A549 (cell line): Measurements from ENCODE around the gene SIM2. TPM values are rescaled to one million over a fixed set of nuclear protein-coding genes. Genes with fewer than 3 reads are reported as not detected.

Experiments used
- ATAC-seq, 2 experiments: fragments of 200-7000 bp in 1 of 2; fragments of >200 bp in 1 of 2; cut with Nextera tagmentation in 1 of 2; cut with Tn5 transposase in 1 of 2; 3 replicates each; pipeline versions ENCODE4 v1.8.0 to v1.9.1; 2018 to 2020; ENCODE audit warnings: mild to moderate bottlenecking in 1 of 2, moderate library complexity in 1 of 2
- CTCF ChIA-PET: fragments of 300-600 bp; sonication (Branson Sonifier 250); formaldehyde crosslinking; extraction: SDS; loops from one replicate; lab custom pipeline; 2021; ENCODE audit warnings: antibody characterized with exemption, inconsistent platforms; lab: Yijun Ruan, JAX
- POLR2A ChIA-PET: fragments of 350-600 bp; formaldehyde crosslinking; extraction: SDS; loops from one replicate; lab custom pipeline; 2021; ENCODE audit warnings: antibody characterized with exemption, inconsistent platforms; lab: Yijun Ruan, JAX
- DNase-seq, 2 experiments: peaks; one replicate each; pipeline versions ENCODE4 v3.0.0 to v3.0.0-alpha.2; 2011 to 2016; ENCODE audit warnings: low read depth in 1 of 2, low spot score in 1 of 2
- FAIRE-seq: peaks from 2 replicates; lab custom pipeline; 2011; peaks lifted over from hg19 to GRCh38; lab: Jason Lieb, UNC
- H3K27ac ChIP-seq, 2 experiments: fragments of >200 bp; sonication (Bioruptor Twin); formaldehyde crosslinking; 3 replicates each; pipeline ENCODE4 v1.5.1; 2016 to 2017
- H3K4me1 ChIP-seq: fragments of >200 bp; sonication (Bioruptor Twin); formaldehyde crosslinking; 3 replicates; pipeline ENCODE4 v1.6.1; 2016
- H3K4me2 ChIP-seq: fragments of >200 bp; sonication (Bioruptor Twin); formaldehyde crosslinking; 3 replicates; pipeline ENCODE4 v1.6.1; 2016
- H3K4me3 ChIP-seq: fragments of >200 bp; sonication (Bioruptor Twin); formaldehyde crosslinking; 3 replicates; pipeline ENCODE4 v1.5.1; 2016
- H3K9me3 ChIP-seq: fragments of >200 bp; sonication (Bioruptor Twin); formaldehyde crosslinking; 3 replicates; pipeline ENCODE4 v1.6.1; 2016
- BHLHE40 ChIP-seq: IDR thresholded peaks from 2 replicates; pipeline ENCODE4 v1.6.1; 2012; ENCODE audit warnings: low read depth, low read length, inconsistent platforms
- CEBPB ChIP-seq, 2 experiments: fragments of >200 bp in 1 of 2; sonication (Bioruptor Twin) in 1 of 2; formaldehyde crosslinking in 1 of 2; IDR thresholded peaks; 2 replicates each; pipeline ENCODE4 v1.6.1; 2012 to 2016
- GATA3 ChIP-seq: IDR thresholded peaks from 2 replicates; pipeline ENCODE4 v1.6.1; 2012; ENCODE audit warnings: borderline replicate concordance
- HEYL ChIP-seq: fragments of 250-450 bp; sonication (Bioruptor Pico); IDR thresholded peaks from 2 replicates; pipeline ENCODE4 v1.8.0; 2021; ENCODE audit warnings: mild to moderate bottlenecking, moderate library complexity
- HOXA7 ChIP-seq: fragments of 250-450 bp; sonication (Bioruptor Pico); IDR thresholded peaks from 2 replicates; pipeline ENCODE4 v1.5.0; 2020; ENCODE audit warnings: mild to moderate bottlenecking, moderate library complexity
- HOXB5 ChIP-seq: fragments of 250-450 bp; sonication (Bioruptor Pico); IDR thresholded peaks from 2 replicates; pipeline ENCODE4 v1.5.0; 2020; ENCODE audit warnings: mild to moderate bottlenecking, moderate library complexity
- JUN ChIP-seq, 2 experiments: fragments of >200 bp; sonication (Bioruptor Twin); formaldehyde crosslinking; IDR thresholded peaks; 2 replicates in 1 of 2; 3 replicates in 1 of 2; pipeline ENCODE4 v1.6.1; 2016 to 2017
- JUNB ChIP-seq: fragments of >200 bp; sonication (Bioruptor Twin); formaldehyde crosslinking; IDR thresholded peaks from 2 replicates; pipeline ENCODE4 v1.6.1; 2016
- KDM1A ChIP-seq: fragments of 200-600 bp; sonication (generic); IDR thresholded peaks from 2 replicates; pipeline ENCODE4 v1.6.1; 2016; ENCODE audit warnings: low read depth, mild to moderate bottlenecking
- MAZ ChIP-seq: fragments of 150-350 bp; IDR thresholded peaks from 2 replicates; pipeline ENCODE4 v1.6.1; 2014; ENCODE audit warnings: antibody characterized with exemption, low read depth, low read length, borderline replicate concordance
- MYC ChIP-seq: IDR thresholded peaks from 2 replicates; pipeline ENCODE4 v1.6.1; 2012; ENCODE audit warnings: mild to moderate bottlenecking, inconsistent platforms, low read length, improper control_type of control experiment, borderline replicate concordance
- NR3C1 ChIP-seq: fragments of >200 bp; sonication (Bioruptor Twin); formaldehyde crosslinking; IDR thresholded peaks from 3 replicates; pipeline ENCODE4 v1.6.1; 2017
- PHF8 ChIP-seq: fragments of 200-600 bp; sonication (generic); IDR thresholded peaks from 2 replicates; pipeline ENCODE4 v1.6.1; 2016; ENCODE audit warnings: low read depth, mild to moderate bottlenecking, antibody characterized with exemption, moderate library complexity, borderline replicate concordance
- RAD21 ChIP-seq, 2 experiments: fragments of >200 bp in 1 of 2; sonication (Bioruptor Twin) in 1 of 2; formaldehyde crosslinking in 1 of 2; IDR thresholded peaks in 1 of 2; conservative IDR thresholded peaks in 1 of 2; 2 replicates in 1 of 2; 3 replicates in 1 of 2; pipeline ENCODE4 v1.6.1; 2012 to 2018; ENCODE audit warnings: inconsistent platforms in 1 of 2
- RARB ChIP-seq: fragments of 250-450 bp; sonication (Bioruptor Pico); IDR thresholded peaks from 2 replicates; pipeline ENCODE4 v1.8.0; 2021; ENCODE audit warnings: mild to moderate bottlenecking, moderate library complexity
- RCOR1 ChIP-seq: fragments of 150-350 bp; IDR thresholded peaks from 2 replicates; pipeline ENCODE4 v1.6.1; 2014; ENCODE audit warnings: antibody characterized with exemption, low read length, low read depth
- RNF2 ChIP-seq: fragments of 200-600 bp; sonication (generic); IDR thresholded peaks from 2 replicates; pipeline ENCODE4 v1.6.1; 2016; ENCODE audit warnings: low read depth, mild to moderate bottlenecking, antibody characterized with exemption, moderate library complexity, borderline replicate concordance
- ZFP36 ChIP-seq: fragments of 450-650 bp; IDR thresholded peaks from 2 replicates; pipeline ENCODE4 v1.6.1; 2014; ENCODE audit warnings: borderline replicate concordance; ENCODE audit not compliant: partially characterized antibody
- ZSCAN20 ChIP-seq: fragments of 250-450 bp; sonication (Bioruptor Pico); IDR thresholded peaks from 2 replicates; pipeline ENCODE4 v1.8.0; 2022; ENCODE audit warnings: mild to moderate bottlenecking, moderate library complexity
- WGBS: methylation state at CpG from one replicate; pipeline ENCODE4 v1.1.6; 2017; ENCODE audit errors: missing lambda C conversion rate; 5-methylcytosine and 5-hydroxymethylcytosine counted together
- polyA plus RNA-seq, 4 experiments: library from polyadenylated mRNA; depleted of rRNA in 3 of 4; stranded (reverse); fragments of >200 nt; fragmentation: RNase III in 1 of 4; extraction: RNeasy Plus Mini Kit Qiagen cat#74134 plus additional on column Dnase treatment in 1 of 4; gene quantifications; 2 replicates in 3 of 4; 3 replicates in 1 of 4; pipeline ENCODE4 v1.2.3, GENCODE V29; 2011 to 2017
- TF ChIP-seq, protein P1 (sequence below): fragments of >200 bp; sonication (Bioruptor Twin); formaldehyde crosslinking; IDR thresholded peaks from 3 replicates; pipeline ENCODE4 v1.5.1; 2016
- TF ChIP-seq, protein P2 (sequence below): fragments of >200 bp; sonication (Bioruptor Twin); formaldehyde crosslinking; IDR thresholded peaks from 2 replicates; pipeline ENCODE4 v1.6.1; 2016
- TF ChIP-seq, protein P3 (sequence below): IDR thresholded peaks from 2 replicates; pipeline ENCODE4 v1.6.1; 2012; ENCODE audit warnings: low read depth, borderline replicate concordance
- TF ChIP-seq, protein P4 (sequence below): fragments of 450-650 bp; IDR thresholded peaks from 2 replicates; pipeline ENCODE4 v1.6.1; 2014; ENCODE audit warnings: antibody characterized with exemption

SIM2 gene
- polyA plus RNA-seq, 2 of the 4 experiments (the other 2 are of a cell fraction) = 12.6 to 13.4 TPM

DNA sequence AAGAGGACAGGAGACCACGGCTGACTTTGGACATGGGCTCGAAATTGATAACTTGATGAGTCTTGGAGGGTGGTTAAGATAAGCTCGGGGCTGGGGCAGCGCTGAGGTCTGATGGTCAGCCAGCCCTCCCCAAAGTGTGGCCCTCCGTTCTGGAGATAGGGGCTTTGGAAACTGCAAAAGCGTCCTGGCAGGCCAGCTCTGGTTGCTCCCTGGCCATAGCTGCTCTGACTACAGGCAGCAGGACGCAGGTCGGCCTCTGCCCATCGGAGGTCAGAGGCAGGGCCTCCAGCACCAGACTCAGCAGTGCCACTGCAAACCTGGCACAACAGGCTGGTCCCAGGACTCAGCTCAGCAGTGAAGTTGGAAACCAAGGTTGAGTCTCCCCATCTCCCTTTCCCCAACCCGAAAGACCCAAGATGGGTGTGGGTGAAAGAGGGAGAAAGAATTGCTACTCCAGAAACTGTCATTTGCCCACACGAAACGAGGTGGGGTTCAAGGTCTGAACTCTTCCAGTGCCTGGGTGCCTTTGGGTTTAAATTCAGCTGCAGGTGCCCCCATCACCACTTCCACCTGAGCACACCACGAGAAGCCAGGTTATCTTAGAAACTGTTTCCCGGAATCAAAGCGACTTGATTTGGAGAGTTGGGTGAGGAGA is 4.8 kb downstream of the SIM2 start:
- FAIRE-seq = no peak
- 93% methylated on average over 13 of the region's 15 CpGs for WGBS

DNA sequence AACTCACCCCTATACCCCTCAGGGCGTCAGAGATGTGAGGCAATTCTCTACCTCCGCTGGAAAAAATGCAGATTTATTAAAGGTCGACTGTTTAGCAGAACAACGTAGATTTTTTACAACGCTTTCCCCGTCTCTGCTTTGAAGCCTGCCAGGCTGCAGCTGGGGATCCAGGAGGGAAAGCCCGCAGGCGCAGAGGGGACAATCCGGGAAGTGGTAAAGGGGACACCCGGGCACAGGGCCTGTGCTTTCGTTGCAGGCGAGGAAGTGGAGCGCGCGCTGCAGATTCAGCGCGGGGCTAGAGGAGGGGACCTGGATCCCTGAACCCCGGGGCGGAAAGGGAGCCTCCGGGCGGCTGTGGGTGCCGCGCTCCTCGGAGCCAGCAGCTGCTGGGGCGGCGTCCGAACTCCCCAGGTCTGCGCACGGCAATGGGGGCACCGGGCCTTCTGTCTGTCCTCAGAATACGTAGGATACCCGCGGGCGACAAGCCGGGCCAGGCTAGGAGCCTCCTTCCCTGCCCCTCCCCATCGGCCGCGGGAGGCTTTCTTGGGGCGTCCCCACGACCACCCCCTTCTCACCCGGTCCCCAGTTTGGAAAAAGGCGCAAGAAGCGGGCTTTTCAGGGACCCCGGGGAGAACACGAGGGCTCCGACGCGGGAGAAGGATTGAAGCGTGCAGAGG is 5.5 kb downstream of the SIM2 start:
- Histone ChIP-seq H3K9me3 (no peaks in the 10 kb centered on the region), H3K4me1 (peaks cover 20% of the 10 kb centered on the region; the same call in 1 of the 3 replicates), H3K4me2 (no peak overlapping the region), H3K4me3 (no peak overlapping the region)
- DNase-seq (no peak), ATAC-seq (no peak)
- POLR2A ChIA-PET = no interaction called here
- TF ChIP-seq JUN (IDR thresholded peaks at IDR 0.05) = no peak
- no peak for TF ChIP-seq PHF8
- TF ChIP-seq JUNB = no peak
- TF ChIP-seq MAZ = no peak
- TF ChIP-seq NR3C1 = no peak
- no peak for TF ChIP-seq HOXB5
- TF ChIP-seq KDM1A = no peak
- no peak for TF ChIP-seq HEYL (CRISPR knock-in tag)
- TF ChIP-seq, protein P1, sequence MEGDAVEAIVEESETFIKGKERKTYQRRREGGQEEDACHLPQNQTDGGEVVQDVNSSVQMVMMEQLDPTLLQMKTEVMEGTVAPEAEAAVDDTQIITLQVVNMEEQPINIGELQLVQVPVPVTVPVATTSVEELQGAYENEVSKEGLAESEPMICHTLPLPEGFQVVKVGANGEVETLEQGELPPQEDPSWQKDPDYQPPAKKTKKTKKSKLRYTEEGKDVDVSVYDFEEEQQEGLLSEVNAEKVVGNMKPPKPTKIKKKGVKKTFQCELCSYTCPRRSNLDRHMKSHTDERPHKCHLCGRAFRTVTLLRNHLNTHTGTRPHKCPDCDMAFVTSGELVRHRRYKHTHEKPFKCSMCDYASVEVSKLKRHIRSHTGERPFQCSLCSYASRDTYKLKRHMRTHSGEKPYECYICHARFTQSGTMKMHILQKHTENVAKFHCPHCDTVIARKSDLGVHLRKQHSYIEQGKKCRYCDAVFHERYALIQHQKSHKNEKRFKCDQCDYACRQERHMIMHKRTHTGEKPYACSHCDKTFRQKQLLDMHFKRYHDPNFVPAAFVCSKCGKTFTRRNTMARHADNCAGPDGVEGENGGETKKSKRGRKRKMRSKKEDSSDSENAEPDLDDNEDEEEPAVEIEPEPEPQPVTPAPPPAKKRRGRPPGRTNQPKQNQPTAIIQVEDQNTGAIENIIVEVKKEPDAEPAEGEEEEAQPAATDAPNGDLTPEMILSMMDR = no peak
- TF ChIP-seq RNF2 = no peak
- TF ChIP-seq, protein P2, sequence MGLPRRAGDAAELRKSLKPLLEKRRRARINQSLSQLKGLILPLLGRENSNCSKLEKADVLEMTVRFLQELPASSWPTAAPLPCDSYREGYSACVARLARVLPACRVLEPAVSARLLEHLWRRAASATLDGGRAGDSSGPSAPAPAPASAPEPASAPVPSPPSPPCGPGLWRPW = no peak
- TF ChIP-seq, protein P3, sequence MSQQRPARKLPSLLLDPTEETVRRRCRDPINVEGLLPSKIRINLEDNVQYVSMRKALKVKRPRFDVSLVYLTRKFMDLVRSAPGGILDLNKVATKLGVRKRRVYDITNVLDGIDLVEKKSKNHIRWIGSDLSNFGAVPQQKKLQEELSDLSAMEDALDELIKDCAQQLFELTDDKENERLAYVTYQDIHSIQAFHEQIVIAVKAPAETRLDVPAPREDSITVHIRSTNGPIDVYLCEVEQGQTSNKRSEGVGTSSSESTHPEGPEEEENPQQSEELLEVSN = no peak
- no peak for TF ChIP-seq CEBPB (IDR thresholded peaks at IDR 0.05)
- no peak for TF ChIP-seq BHLHE40
- TF ChIP-seq GATA3 = no peak
- TF ChIP-seq, all 56 proteins: peak for 0
- 96% methylated on average over 43 of the region's 49 CpGs for WGBS
- no peak for FAIRE-seq
- H3K27ac ChIP-seq = no peak overlapping the region
- CTCF ChIA-PET = interaction anchor here (0.6 to 1.8 kb wide), 3 partner anchors 8 to 222 kb away, joined by 3 to 4 read pairs (median 3); no protein-coding TSS in a partner anchor

More for the DNA sequence above, 4.8 kb downstream of the SIM2 start:
- TF ChIP-seq NR3C1 (no peak), ZFP36 (no peak), HOXA7 (CRISPR knock-in tag) (no peak), MAZ (no peak), RCOR1 (no peak), RARB (CRISPR knock-in tag) (no peak), MYC (no peak), ZSCAN20 (no peak), RAD21 (conservative IDR thresholded peaks at IDR 0.05 in 1 of 2, IDR thresholded peaks at IDR 0.05 in 1 of 2) (no peak)
- TF ChIP-seq, protein P4, sequence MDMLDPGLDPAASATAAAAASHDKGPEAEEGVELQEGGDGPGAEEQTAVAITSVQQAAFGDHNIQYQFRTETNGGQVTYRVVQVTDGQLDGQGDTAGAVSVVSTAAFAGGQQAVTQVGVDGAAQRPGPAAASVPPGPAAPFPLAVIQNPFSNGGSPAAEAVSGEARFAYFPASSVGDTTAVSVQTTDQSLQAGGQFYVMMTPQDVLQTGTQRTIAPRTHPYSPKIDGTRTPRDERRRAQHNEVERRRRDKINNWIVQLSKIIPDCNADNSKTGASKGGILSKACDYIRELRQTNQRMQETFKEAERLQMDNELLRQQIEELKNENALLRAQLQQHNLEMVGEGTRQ = no peak
- DNase-seq (no peak), ATAC-seq (no peak)
- Histone ChIP-seq H3K4me2 (peak overlapping the region; percentile 70; the same call in 1 of the 3 replicates), H3K4me1 (peaks cover 20% of the 10 kb centered on the region; the same call in 1 of the 3 replicates), H3K4me3 (no peak overlapping the region), H3K9me3 (no peaks in the 10 kb centered on the region), H3K27ac (no peak overlapping the region)
- ChIA-PET CTCF (interaction anchor here (0.6 to 1.8 kb wide), 3 partner anchors 9 to 223 kb away, joined by 3 to 6 read pairs (median 4); no protein-coding TSS in a partner anchor), POLR2A (no interaction called here)
